ENCODE data around the gene ETV5.

ETV5 gene

DNA sequence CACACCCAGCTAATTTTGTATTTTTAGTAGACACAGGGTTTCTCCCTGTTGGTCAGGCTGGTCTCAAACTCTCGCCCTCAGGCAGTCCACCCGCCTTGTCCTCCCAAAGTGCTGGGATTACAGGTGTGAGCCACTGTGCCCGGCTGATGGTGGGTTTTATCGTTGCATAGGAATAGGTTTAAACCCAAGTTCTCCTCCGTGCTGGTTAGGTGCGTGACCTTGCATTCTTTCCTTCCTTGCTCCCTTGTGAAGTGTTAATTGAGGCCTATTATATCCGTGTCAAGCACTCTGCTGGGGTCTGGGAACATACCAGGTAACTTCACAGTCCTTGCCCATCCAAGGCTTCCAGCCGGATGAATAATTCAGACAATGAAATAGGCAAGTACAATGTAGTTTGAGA, 19.3 kb upstream of the ETV5 start:
- peaks cover 6% of the 10 kb centered on the region for H3K27me3 Mint-ChIP-seq (ENCODE audit: low read depth)
- H3K4me1 Mint-ChIP-seq: peaks cover 6% of the 10 kb centered on the region
- TF ChIP-seq, protein P1, sequence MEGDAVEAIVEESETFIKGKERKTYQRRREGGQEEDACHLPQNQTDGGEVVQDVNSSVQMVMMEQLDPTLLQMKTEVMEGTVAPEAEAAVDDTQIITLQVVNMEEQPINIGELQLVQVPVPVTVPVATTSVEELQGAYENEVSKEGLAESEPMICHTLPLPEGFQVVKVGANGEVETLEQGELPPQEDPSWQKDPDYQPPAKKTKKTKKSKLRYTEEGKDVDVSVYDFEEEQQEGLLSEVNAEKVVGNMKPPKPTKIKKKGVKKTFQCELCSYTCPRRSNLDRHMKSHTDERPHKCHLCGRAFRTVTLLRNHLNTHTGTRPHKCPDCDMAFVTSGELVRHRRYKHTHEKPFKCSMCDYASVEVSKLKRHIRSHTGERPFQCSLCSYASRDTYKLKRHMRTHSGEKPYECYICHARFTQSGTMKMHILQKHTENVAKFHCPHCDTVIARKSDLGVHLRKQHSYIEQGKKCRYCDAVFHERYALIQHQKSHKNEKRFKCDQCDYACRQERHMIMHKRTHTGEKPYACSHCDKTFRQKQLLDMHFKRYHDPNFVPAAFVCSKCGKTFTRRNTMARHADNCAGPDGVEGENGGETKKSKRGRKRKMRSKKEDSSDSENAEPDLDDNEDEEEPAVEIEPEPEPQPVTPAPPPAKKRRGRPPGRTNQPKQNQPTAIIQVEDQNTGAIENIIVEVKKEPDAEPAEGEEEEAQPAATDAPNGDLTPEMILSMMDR (IDR thresholded peaks at IDR 0.05; ENCODE audit: unreplicated experiment in 3 of 3): no peak
- no peak overlapping the region for H3K4me3 Mint-ChIP-seq
- no peak overlapping the region for H3K27ac Mint-ChIP-seq
- H3K36me3 Mint-ChIP-seq (ENCODE audit: low read depth): no peaks in the 10 kb centered on the region
- H3K9me3 Mint-ChIP-seq: no peaks in the 10 kb centered on the region

GRCh38 chr3:186127463-186127862, 18.6 kb upstream of the ETV5 start:
- TF ChIP-seq, protein P1 (IDR thresholded peaks at IDR 0.05; ENCODE audit: unreplicated experiment in 3 of 3): no peak
- Mint-ChIP-seq H3K4me1 (peaks cover 11% of the 10 kb centered on the region), H3K9me3 (no peaks in the 10 kb centered on the region), H3K4me3 (no peak overlapping the region), H3K27ac (no peak overlapping the region), H3K27me3 (ENCODE audit: low read depth) (peaks cover 6% of the 10 kb centered on the region), H3K36me3 (ENCODE audit: low read depth) (no peaks in the 10 kb centered on the region)

DNA sequence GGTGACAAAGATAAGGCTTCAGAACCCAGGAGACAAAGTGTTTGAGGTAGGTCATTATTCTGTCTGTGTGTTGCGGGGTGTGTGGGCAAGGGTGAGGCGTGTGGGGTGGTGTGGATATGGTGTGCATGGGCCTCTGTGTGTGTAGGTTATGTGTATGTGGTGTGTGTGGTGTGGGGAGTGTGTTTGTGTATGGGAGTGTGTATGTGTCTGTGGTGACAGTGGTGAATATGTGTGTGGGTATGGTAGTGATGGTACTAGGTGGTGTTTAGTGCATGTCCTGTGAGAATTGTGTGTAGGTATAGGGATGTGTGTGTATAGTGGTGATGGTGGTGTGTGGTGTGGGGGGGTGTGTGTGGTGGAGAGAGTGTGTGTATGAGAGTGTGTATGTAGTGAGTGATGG, 16.2 kb upstream of the ETV5 start:
- TF ChIP-seq, protein P1 (IDR thresholded peaks at IDR 0.05; ENCODE audit: unreplicated experiment in 3 of 3): no peak
- Mint-ChIP-seq H3K27ac (no peak overlapping the region), H3K36me3 (ENCODE audit: low read depth) (no peaks in the 10 kb centered on the region), H3K4me1 (peaks cover 18% of the 10 kb centered on the region), H3K27me3 (ENCODE audit: low read depth) (peaks cover 9% of the 10 kb centered on the region), H3K9me3 (no peaks in the 10 kb centered on the region), H3K4me3 (no peak overlapping the region)

GRCh38 chr3:186124592-186124991, 15.7 kb upstream of the ETV5 start:
- Mint-ChIP-seq H3K9me3 (no peaks in the 10 kb centered on the region), H3K36me3 (ENCODE audit: low read depth) (no peaks in the 10 kb centered on the region), H3K4me1 (peaks cover 18% of the 10 kb centered on the region), H3K27ac (no peak overlapping the region), H3K27me3 (ENCODE audit: low read depth) (peaks cover 9% of the 10 kb centered on the region), H3K4me3 (no peak overlapping the region)
- TF ChIP-seq, protein P1 (IDR thresholded peaks at IDR 0.05; ENCODE audit: unreplicated experiment in 3 of 3): no peak

DNA sequence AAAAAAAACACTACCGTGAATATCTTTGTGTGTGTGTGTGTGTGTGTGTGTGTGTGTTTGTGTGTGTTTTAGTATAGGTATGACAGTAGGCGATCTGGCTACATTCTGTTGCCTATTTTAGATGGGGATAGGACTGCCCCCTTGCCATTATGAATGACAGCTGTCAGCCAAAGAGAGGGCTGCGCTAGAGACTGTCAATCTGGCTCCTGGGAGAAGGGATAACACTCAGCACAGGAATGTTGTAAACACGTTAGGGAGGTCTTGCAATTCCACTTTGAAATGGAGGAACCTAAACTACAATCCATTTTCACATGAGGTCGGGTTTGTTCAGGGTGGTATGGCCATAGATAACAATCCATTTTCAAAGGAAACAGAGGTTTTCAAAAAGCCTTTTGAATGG, 14.1 kb upstream of the ETV5 start:
- TF ChIP-seq, protein P1 (IDR thresholded peaks at IDR 0.05; ENCODE audit: unreplicated experiment in 3 of 3): no peak
- H3K36me3 Mint-ChIP-seq (ENCODE audit: low read depth): no peaks in the 10 kb centered on the region
- H3K4me1 Mint-ChIP-seq: peaks cover 18% of the 10 kb centered on the region
- no peak overlapping the region for H3K27ac Mint-ChIP-seq
- H3K4me3 Mint-ChIP-seq: no peak overlapping the region
- H3K9me3 Mint-ChIP-seq: no peaks in the 10 kb centered on the region
- peaks cover 25% of the 10 kb centered on the region for H3K27me3 Mint-ChIP-seq (ENCODE audit: low read depth)

GRCh38 chr3:186121968-186122367, 13.1 kb upstream of the ETV5 start:
- no peaks in the 10 kb centered on the region for H3K36me3 Mint-ChIP-seq (ENCODE audit: low read depth)

More at GRCh38 chr3:186121968-186122367, 13.1 kb upstream of the ETV5 start:
- Mint-ChIP-seq H3K4me1 (peaks cover 18% of the 10 kb centered on the region), H3K27ac (no peak overlapping the region), H3K4me3 (no peak overlapping the region), H3K27me3 (ENCODE audit: low read depth) (peaks cover 32% of the 10 kb centered on the region), H3K9me3 (no peaks in the 10 kb centered on the region)
- TF ChIP-seq, protein P1 (IDR thresholded peaks at IDR 0.05; ENCODE audit: unreplicated experiment in 3 of 3): no peak
